Activated CD4-positive, alpha-beta T cell treated with anti-CD3 and anti-CD28 coated beads, Interleukin-10, Interleukin-2, amounts not matched to agents 100 ng/mL and 50 ng/mL, durations not matched to agents 16 hours and 8 hours (primary cell): ENCODE data around the gene TC2N.
"Not testable (repeated sequence)": the region's sequence is repeated elsewhere in the genome, so short reads cannot be mapped to it uniquely, and the experiment has no call there.

Source experiments
- DNase-seq: peaks from one replicate; pipeline ENCODE4 v3.0.0-alpha.2; 2020

TC2N gene

GRCh38 chr14:91867316-91867988, at the start of gene TC2N:
Gene TC2N, minus strand, starts transcription at chr14:91867536. Its CDS starts 53,767 bp downstream, at chr14:91813769.
- peak; percentile 88 for DNase-seq

GRCh38 chr14:91912035-91912434, 44.7 kb upstream of the TC2N start:
- DNase-seq: no peak

GRCh38 chr14:91911474-91912032, 44.2 kb upstream of the TC2N start:
- DNase-seq: peak; percentile 75

- DNase-seq: no peak
These were observed 42.9 kb upstream of the TC2N start for GRCh38 chr14:91910196-91910595.

- no peak for DNase-seq
These were observed 39.0 kb upstream of the TC2N start for GRCh38 chr14:91906374-91906773.

GRCh38 chr14:91904956-91905645, 37.8 kb upstream of the TC2N start:
- no peak for DNase-seq

- no peak for DNase-seq
These were observed 37.1 kb upstream of the TC2N start for GRCh38 chr14:91904483-91904882.

GRCh38 chr14:91903070-91903469, 35.7 kb upstream of the TC2N start:
- DNase-seq: no peak

- no peak for DNase-seq
These were observed 35.0 kb upstream of the TC2N start for GRCh38 chr14:91902336-91902735.

GRCh38 chr14:91901449-91902226, 34.3 kb upstream of the TC2N start:
- no peak for DNase-seq

GRCh38 chr14:91899806-91900205, 32.5 kb upstream of the TC2N start:
- DNase-seq: no peak

GRCh38 chr14:91899213-91899612, 31.9 kb upstream of the TC2N start:
- no peak for DNase-seq

- no peak for DNase-seq
These were observed 31.0 kb upstream of the TC2N start for GRCh38 chr14:91898372-91898771.

GRCh38 chr14:91897716-91898115, 30.4 kb upstream of the TC2N start:
- not testable (repeated sequence) for DNase-seq

- DNase-seq: no peak
These were observed 29.9 kb upstream of the TC2N start for GRCh38 chr14:91897106-91897701.

GRCh38 chr14:91896419-91896818, 29.1 kb upstream of the TC2N start:
- no peak for DNase-seq

- peak; percentile 29 for DNase-seq
These were observed 26.3 kb upstream of the TC2N start for GRCh38 chr14:91893669-91894068.

GRCh38 chr14:91893007-91893406, 25.7 kb upstream of the TC2N start:
- peak; percentile 25 for DNase-seq

GRCh38 chr14:91891721-91892220, 24.4 kb upstream of the TC2N start:
- no peak for DNase-seq

GRCh38 chr14:91891101-91891500, 23.8 kb upstream of the TC2N start:
- DNase-seq: no peak

- DNase-seq: no peak
These were observed 23.0 kb upstream of the TC2N start for GRCh38 chr14:91890291-91890749.

- no peak for DNase-seq
These were observed 22.3 kb upstream of the TC2N start for GRCh38 chr14:91889477-91890211.
